AML-193 (cell line): ENCODE data around the gene JPH3.
"Not testable (repeated sequence)": the region's sequence is repeated elsewhere in the genome, so short reads cannot be mapped to it uniquely, and the experiment has no call there.

Source experiments
- DNase-seq, 2 experiments: peaks; one replicate each; lab custom pipeline; 2025; lab: John Stamatoyannopoulos, UW

JPH3 gene

GRCh38 chr16:87575027-87575804 is 27.1 kb upstream of the JPH3 start:
- DNase-seq: no peak

- DNase-seq: no peak
Observed at GRCh38 chr16:87576171-87576570, 26.1 kb upstream of the JPH3 start.

GRCh38 chr16:87578142-87578930 is 24.0 kb upstream of the JPH3 start:
- not testable (repeated sequence) for DNase-seq

- no peak for DNase-seq
Observed at GRCh38 chr16:87579691-87580090, 22.6 kb upstream of the JPH3 start.

GRCh38 chr16:87580855-87581261 is 21.4 kb upstream of the JPH3 start:
- DNase-seq: no peak

- DNase-seq: peak in 1 of 2 experiments; percentile 0
Observed at GRCh38 chr16:87581857-87582215, 20.5 kb upstream of the JPH3 start.

- no peak for DNase-seq
Observed at GRCh38 chr16:87582216-87582965, 19.9 kb upstream of the JPH3 start.

- no peak for DNase-seq
Observed at GRCh38 chr16:87582966-87583325, 19.4 kb upstream of the JPH3 start.

GRCh38 chr16:87583453-87584131 is 18.7 kb upstream of the JPH3 start:
- no peak for DNase-seq

- DNase-seq: no peak
Observed at GRCh38 chr16:87584271-87584670, 18.0 kb upstream of the JPH3 start.

- no peak for DNase-seq
Observed at GRCh38 chr16:87584975-87585374, 17.3 kb upstream of the JPH3 start.

GRCh38 chr16:87585442-87586200 is 16.7 kb upstream of the JPH3 start:
- no peak for DNase-seq

GRCh38 chr16:87586201-87586782 is 16.0 kb upstream of the JPH3 start:
- DNase-seq: no peak

GRCh38 chr16:87587636-87588035 is 14.7 kb upstream of the JPH3 start:
- no peak for DNase-seq

- no peak for DNase-seq
Observed at GRCh38 chr16:87592018-87592712, 10.1 kb upstream of the JPH3 start.

- no peak for DNase-seq
Observed at GRCh38 chr16:87593710-87594258, 8.5 kb upstream of the JPH3 start.

GRCh38 chr16:87595712-87596111 is 6.6 kb upstream of the JPH3 start:
- no peak for DNase-seq

GRCh38 chr16:87597324-87597830 is 4.9 kb upstream of the JPH3 start:
- no peak for DNase-seq

GRCh38 chr16:87598431-87598830 is 3.9 kb upstream of the JPH3 start:
- no peak for DNase-seq

GRCh38 chr16:87600246-87600645 is 2.1 kb upstream of the JPH3 start:
- DNase-seq: no peak
